Activated naive CD8-positive, alpha-beta T cell (primary cell): ENCODE measurements around the gene VANGL2.

ENCODE experiments used
- H3K27ac Mint-ChIP-seq: one replicate; pipeline ENCODE4 v1.8.0; 2021; ENCODE audit warnings: mixed read lengths
- H3K27me3 Mint-ChIP-seq: one replicate; pipeline ENCODE4 v1.8.0; 2021; ENCODE audit warnings: mixed read lengths
- H3K36me3 Mint-ChIP-seq: one replicate; pipeline ENCODE4 v1.8.0; 2021; ENCODE audit warnings: mixed read lengths
- H3K4me1 Mint-ChIP-seq: one replicate; pipeline ENCODE4 v1.8.0; 2021; ENCODE audit warnings: low read depth, mixed read lengths
- H3K4me3 Mint-ChIP-seq: one replicate; pipeline ENCODE4 v1.8.0; 2021; ENCODE audit warnings: mild to moderate bottlenecking, mixed read lengths
- H3K9me3 Mint-ChIP-seq: one replicate; pipeline ENCODE4 v1.8.0; 2021; ENCODE audit warnings: low read depth, mixed read lengths

VANGL2 gene

DNA sequence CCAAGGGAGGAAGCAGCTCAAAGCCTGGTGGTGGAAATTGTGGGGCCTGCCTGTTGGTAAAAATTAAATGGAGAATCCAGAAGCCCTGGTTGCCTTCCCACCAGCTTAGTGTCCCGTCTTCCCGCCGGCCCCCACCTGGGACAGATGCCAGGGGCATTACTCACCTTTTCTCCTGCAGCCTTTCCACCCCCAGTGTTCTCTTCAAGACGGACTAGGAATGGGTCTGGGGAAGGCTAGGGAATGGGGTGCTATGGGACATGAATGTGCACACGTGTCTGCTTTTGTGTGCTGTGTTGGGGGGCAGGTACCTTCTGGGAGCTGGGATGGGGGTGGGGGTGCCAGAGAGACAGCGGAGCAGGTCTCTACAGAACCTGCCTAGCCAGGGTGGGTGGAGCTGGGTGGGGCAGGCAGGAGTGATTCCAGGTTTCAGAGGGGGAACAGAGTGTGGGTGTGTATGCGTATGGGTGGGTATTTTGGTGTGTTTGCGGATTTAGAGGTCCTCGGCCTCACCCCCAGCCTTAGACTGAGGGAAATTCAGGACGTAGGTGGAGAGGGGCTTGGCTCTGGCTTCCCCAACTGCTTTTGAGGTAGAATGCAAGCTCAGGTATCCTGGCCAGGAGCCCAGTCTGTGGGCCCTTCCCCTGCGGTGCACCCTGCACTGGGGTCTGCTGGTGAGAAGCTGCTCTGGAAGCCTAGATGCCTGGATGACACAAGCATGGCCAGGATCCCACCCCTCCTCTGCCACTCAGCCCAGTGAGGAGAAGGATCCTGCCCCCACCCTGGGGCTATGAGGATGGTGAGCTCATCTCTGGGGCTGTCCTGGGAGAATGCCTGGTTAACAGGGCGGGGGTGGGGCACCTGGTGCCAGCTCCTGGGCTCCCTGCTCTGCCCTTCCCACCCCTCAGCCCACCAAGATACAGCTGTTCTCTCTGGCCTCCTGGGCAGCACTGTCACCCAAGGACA, 7.8 kb downstream of the VANGL2 start:
- Mint-ChIP-seq H3K27me3 (no peaks in the 10 kb centered on the region), H3K4me3 (no peak overlapping the region), H3K27ac (no peak overlapping the region), H3K9me3 (no peaks in the 10 kb centered on the region), H3K36me3 (no peaks in the 10 kb centered on the region), H3K4me1 (no peaks in the 10 kb centered on the region)

DNA sequence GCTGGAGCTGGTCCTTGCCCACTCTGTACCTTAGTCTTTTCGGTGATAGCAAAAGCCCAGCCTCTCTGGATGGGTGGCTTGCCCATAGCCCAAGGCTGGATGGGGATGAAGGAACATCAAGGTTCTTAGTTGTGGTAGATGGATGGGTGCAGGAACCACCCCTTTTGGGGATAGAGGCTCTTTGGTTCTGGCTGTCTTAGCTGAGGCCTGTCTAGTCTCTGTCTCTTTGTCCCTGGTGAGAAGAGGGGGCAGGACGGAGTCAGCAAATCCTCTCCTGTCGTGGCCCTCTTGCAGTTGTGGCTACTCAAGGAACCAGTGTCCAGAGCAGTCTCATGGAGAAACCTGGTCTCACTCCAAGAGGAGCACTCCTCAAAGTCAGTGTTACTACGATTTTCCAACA, 8.5 kb downstream of the VANGL2 start:
- Mint-ChIP-seq H3K4me1 (no peaks in the 10 kb centered on the region), H3K36me3 (no peaks in the 10 kb centered on the region), H3K27me3 (no peaks in the 10 kb centered on the region), H3K4me3 (no peak overlapping the region), H3K27ac (no peak overlapping the region), H3K9me3 (no peaks in the 10 kb centered on the region)

DNA sequence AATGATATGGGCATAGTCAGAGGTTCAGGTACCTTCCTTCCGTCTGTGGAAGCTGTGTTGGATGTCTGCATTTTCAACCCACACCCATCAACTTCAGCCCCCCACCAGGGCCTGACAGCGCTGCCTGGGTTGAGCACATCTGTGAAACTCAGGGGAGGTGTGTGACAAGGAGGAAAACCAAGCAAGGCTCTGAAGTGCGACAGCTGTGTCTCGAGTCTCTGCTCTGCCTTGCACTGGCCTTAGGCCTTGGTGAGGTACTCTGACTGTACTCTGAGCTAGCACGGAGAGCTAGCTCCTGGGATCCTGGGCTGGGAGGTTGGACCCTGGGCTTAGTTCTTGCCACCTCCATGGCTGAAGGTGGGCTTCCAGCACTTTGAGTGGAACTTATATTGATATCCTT, 9.1 kb downstream of the VANGL2 start:
- no peaks in the 10 kb centered on the region for H3K4me1 Mint-ChIP-seq
- H3K27ac Mint-ChIP-seq = no peak overlapping the region
- no peak overlapping the region for H3K4me3 Mint-ChIP-seq
- H3K9me3 Mint-ChIP-seq = no peaks in the 10 kb centered on the region
- H3K36me3 Mint-ChIP-seq = no peaks in the 10 kb centered on the region
- no peaks in the 10 kb centered on the region for H3K27me3 Mint-ChIP-seq

DNA sequence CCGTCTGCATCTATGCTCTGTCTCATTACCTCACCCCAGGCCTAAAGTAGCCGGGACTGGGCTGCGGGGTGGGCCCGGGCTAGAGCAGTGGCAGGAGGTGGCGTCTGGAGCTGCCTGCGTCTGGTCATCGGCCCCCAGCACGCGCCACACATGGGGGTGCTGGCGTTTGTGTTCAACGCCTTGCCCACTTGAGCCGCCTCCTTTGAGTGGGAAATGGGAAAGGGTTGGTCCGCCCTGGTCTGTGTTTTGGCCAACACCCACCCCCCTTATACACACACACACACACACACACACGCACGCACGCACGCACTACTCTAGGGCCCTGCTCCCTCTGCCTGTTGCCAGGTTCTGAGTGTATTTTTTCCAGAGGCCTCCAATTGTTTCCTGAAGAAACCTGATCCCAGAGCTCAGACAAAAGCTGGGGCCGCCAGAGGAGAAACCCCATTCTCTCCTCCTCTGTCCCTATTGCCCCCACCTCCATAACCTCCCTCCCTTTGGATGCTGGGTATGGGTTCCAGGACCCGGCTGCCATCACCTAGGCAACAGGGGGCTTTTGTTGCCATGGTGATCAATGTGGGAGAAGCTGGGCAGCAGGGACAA, 10.1 kb downstream of the VANGL2 start:
- no peaks in the 10 kb centered on the region for H3K9me3 Mint-ChIP-seq
- H3K36me3 Mint-ChIP-seq = no peaks in the 10 kb centered on the region
- no peak overlapping the region for H3K4me3 Mint-ChIP-seq
- no peaks in the 10 kb centered on the region for H3K27me3 Mint-ChIP-seq
- H3K4me1 Mint-ChIP-seq = no peaks in the 10 kb centered on the region
- H3K27ac Mint-ChIP-seq = no peak overlapping the region

DNA sequence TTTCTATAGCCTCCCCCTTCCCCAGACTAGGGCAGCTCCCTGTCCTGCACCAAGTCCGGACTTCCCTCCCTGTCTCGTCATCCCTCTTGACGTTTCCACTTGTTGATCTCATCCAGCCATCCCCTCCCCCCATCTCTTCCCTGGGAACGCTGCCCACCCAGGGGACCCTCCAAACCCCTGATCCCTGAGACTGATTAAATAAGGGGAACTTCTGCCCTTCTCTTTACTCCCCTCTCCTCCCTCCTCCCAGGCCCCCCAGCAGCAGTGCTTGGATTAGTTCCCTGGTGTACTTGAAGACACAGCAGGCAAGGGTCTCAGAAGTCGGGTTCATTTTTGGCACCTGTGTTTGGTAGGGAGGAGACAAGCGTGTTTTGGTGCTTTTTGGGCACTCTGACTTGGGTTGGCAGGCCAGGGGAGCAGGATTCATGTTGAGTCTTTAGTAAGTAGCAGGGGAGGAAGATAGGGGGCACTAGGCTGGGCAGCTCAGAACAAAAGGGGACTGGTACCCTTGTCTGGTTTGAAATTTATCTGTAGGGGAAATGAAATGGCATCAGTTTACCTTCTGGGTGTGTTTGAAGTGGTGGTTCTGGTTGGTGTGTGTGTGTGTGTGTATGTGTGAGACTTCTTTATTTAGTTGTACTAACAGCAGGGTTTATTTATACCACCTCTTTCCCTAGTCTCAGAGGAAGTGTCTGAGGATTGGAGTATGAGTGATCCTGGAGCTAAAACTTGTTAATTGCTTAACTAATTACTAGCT, 11.1 kb downstream of the VANGL2 start:
- no peaks in the 10 kb centered on the region for H3K9me3 Mint-ChIP-seq
- H3K27me3 Mint-ChIP-seq = no peaks in the 10 kb centered on the region
- no peaks in the 10 kb centered on the region for H3K4me1 Mint-ChIP-seq
- no peak overlapping the region for H3K27ac Mint-ChIP-seq
- no peak overlapping the region for H3K4me3 Mint-ChIP-seq
- no peaks in the 10 kb centered on the region for H3K36me3 Mint-ChIP-seq

DNA sequence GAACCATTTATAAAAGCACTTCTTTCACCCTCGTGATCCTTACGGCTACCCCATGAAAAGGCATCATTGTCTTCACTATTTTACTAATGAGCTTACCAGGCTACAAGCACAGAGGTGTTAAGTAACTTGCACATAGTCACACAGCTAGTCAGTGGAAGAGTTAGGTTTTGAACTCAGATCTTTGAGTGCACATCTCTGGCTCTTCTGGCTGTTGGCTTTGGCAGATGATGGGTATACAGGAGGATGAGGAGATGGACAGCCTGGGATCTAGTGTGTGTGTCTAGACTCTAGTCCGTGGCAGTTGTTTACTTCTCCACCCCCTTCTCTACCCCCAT, 11.6 kb downstream of the VANGL2 start:
- no peaks in the 10 kb centered on the region for H3K27me3 Mint-ChIP-seq
- H3K4me1 Mint-ChIP-seq = no peaks in the 10 kb centered on the region
- no peaks in the 10 kb centered on the region for H3K9me3 Mint-ChIP-seq
- H3K27ac Mint-ChIP-seq = no peak overlapping the region
- H3K4me3 Mint-ChIP-seq = no peak overlapping the region
- H3K36me3 Mint-ChIP-seq = no peaks in the 10 kb centered on the region

DNA sequence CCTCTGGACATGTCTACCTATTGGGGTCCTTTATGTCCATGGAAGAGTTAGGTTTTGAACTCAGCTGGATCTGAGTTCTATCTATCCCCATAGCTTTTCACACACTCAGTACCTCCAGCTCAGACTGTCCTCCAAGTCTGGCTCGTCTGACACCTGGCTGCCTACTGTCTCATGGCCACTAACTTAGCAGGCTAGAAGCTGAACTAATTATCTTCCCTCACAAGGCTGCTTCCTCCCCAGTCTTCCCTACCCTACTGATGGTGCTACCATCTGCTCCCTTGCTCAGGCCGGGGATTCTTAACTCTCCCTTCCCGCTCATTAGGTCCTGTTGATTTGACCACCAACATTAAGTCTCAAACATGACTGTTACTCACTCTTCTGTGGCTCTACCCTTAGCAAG, 13.4 kb downstream of the VANGL2 start:
- no peaks in the 10 kb centered on the region for H3K4me1 Mint-ChIP-seq
- no peak overlapping the region for H3K4me3 Mint-ChIP-seq
- no peaks in the 10 kb centered on the region for H3K27me3 Mint-ChIP-seq
- no peaks in the 10 kb centered on the region for H3K36me3 Mint-ChIP-seq
- H3K27ac Mint-ChIP-seq = no peak overlapping the region
- H3K9me3 Mint-ChIP-seq = no peaks in the 10 kb centered on the region

DNA sequence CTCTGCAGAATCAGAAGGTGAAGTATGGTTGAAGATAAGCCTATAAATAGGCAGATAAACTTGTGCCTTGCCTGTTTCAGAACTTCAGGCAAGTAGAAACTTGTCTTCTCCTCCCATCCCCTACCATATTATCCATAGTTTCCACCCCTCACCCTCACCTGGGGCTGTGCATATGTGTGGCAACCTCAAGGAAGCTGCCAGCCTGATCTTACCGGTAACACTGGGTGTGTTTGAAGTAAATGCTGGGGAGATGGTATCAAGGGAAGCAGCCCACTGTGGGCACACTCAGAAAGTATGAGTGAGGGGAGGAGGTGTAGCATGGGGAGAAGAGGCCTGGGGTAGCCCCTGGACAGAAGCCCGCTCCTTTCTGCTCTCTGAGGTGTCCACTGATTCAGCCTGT, 14.5 kb downstream of the VANGL2 start:
- no peak overlapping the region for H3K27ac Mint-ChIP-seq

DNA sequence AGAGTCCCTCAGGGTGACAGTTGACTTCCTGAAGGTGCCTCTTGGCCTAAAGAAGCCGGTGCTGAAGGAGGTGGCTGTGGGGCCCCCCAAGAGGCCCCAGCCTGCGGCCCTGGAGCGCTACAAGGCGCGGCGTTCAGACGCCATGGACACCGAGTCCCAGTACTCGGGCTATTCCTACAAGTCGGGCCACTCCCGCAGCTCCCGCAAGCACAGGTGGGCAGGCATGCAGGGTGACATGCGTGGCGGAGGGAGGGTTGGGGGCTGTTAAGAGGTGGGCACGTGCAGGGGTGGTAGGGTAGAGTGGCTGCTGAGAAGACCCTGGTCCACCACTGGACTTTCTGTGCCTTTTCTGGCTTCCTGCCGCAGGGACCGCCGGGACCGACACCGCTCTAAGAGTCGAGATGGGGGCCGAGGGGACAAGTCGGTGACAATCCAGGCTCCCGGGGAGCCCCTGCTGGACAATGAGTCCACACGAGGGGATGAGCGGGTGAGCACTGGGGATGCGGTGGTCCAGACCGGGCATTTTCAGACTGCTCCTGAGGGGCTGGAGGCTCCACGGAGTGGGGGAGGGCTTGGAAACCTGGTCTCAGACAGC, 15.4 kb downstream of the VANGL2 start:
- no peaks in the 10 kb centered on the region for H3K4me1 Mint-ChIP-seq
- H3K27me3 Mint-ChIP-seq = no peaks in the 10 kb centered on the region
- no peak overlapping the region for H3K4me3 Mint-ChIP-seq
- no peaks in the 10 kb centered on the region for H3K9me3 Mint-ChIP-seq
- no peak overlapping the region for H3K27ac Mint-ChIP-seq
- H3K36me3 Mint-ChIP-seq = no peaks in the 10 kb centered on the region

More for the DNA sequence above, 14.5 kb downstream of the VANGL2 start:
- no peaks in the 10 kb centered on the region for H3K27me3 Mint-ChIP-seq
- H3K4me3 Mint-ChIP-seq = no peak overlapping the region
- H3K36me3 Mint-ChIP-seq = no peaks in the 10 kb centered on the region
- H3K4me1 Mint-ChIP-seq = no peaks in the 10 kb centered on the region
- H3K9me3 Mint-ChIP-seq = no peaks in the 10 kb centered on the region

DNA sequence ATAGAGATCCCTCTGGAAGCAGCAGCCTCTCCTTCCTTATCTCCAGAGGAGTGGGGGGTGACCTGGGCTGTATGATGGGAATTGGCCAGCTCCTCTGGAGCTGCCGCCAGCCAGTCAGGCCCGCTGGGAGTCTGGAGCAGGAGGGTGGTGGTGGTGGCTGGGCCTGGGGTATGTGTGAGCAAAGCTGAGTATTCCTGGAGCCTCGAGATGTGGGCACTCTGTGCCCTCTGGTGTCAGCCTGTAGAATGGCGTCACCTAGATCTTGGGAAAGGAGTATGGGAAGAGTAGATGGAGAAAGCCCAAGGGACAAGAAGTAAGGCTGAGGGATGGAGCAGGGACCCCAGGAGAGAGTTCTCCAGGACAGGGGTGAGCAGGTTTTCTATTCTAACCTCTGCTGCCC, 16.0 kb downstream of the VANGL2 start:
- H3K4me3 Mint-ChIP-seq = no peak overlapping the region
- H3K4me1 Mint-ChIP-seq = no peaks in the 10 kb centered on the region
- no peak overlapping the region for H3K27ac Mint-ChIP-seq
- H3K9me3 Mint-ChIP-seq = no peaks in the 10 kb centered on the region
- no peaks in the 10 kb centered on the region for H3K27me3 Mint-ChIP-seq
- H3K36me3 Mint-ChIP-seq = no peaks in the 10 kb centered on the region

DNA sequence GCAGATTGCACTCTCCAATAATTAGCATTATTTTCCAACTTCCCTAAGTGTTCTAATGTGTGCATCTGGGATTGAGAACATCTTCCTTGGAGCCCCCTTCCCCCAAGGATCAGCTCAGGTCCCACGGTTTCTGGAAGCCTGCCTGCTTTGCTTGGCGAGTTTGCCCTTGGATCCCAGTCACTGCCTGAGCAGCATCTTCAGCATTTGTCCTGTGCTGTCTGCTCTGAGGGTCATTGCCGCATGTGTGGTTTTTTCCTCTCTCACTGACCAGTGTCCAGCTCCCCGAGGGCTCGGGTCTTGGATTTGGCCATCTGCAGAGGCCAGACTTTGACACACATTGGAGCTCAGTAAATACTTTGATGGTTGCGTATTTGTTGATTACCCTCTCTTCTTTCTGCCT, 18.1 kb downstream of the VANGL2 start:
- Mint-ChIP-seq H3K27ac (no peak overlapping the region), H3K4me1 (no peaks in the 10 kb centered on the region), H3K36me3 (no peaks in the 10 kb centered on the region), H3K4me3 (no peak overlapping the region), H3K27me3 (no peaks in the 10 kb centered on the region), H3K9me3 (no peaks in the 10 kb centered on the region)

DNA sequence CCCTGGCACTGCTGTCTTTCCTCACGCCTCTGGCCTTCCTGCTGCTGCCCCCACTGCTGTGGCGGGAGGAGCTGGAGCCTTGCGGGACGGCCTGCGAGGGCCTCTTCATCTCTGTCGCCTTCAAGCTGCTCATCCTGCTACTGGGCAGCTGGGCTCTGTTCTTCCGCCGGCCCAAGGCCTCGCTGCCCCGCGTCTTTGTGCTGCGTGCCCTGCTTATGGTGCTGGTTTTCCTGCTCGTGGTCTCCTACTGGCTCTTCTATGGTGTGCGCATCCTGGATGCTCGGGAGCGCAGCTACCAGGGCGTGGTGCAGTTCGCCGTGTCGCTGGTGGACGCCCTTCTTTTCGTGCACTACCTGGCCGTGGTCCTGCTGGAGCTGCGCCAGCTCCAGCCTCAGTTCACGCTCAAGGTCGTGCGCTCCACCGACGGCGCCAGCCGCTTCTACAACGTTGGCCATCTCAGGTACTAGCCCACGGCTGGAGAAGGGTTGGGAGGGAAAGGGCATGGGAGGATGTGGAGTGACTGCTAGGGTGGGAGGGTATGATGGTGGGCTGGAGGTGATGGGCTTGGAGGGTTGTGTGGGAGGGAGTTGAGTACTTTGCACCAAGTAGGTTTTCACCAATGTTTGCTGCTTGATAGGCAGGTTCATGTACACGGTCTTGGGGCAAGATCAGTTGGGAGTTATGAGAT, 18.9 kb downstream of the VANGL2 start:
- Mint-ChIP-seq H3K36me3 (no peaks in the 10 kb centered on the region), H3K9me3 (no peaks in the 10 kb centered on the region), H3K4me1 (no peaks in the 10 kb centered on the region), H3K27ac (peak overlapping the region; percentile 50), H3K4me3 (no peak overlapping the region), H3K27me3 (no peaks in the 10 kb centered on the region)

DNA sequence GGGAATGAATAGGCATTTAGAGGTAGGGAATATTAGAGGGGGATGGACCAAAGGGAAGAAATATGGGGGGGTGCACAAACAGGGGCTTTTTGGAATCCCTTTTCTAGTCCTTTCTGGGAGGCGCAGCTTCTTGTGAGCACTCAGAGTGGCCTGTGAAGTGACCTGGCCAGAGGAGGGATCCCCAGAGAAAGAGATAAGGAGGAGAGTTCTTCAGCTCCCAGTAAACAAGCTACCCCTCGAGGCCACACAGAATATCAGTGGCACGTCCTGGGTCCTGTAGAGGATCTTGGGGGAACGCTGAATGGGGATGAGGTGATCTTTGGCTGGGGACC, 19.4 kb downstream of the VANGL2 start:
- Mint-ChIP-seq H3K36me3 (no peaks in the 10 kb centered on the region), H3K4me3 (no peak overlapping the region), H3K27me3 (no peaks in the 10 kb centered on the region), H3K4me1 (no peaks in the 10 kb centered on the region), H3K27ac (no peak overlapping the region), H3K9me3 (no peaks in the 10 kb centered on the region)

DNA sequence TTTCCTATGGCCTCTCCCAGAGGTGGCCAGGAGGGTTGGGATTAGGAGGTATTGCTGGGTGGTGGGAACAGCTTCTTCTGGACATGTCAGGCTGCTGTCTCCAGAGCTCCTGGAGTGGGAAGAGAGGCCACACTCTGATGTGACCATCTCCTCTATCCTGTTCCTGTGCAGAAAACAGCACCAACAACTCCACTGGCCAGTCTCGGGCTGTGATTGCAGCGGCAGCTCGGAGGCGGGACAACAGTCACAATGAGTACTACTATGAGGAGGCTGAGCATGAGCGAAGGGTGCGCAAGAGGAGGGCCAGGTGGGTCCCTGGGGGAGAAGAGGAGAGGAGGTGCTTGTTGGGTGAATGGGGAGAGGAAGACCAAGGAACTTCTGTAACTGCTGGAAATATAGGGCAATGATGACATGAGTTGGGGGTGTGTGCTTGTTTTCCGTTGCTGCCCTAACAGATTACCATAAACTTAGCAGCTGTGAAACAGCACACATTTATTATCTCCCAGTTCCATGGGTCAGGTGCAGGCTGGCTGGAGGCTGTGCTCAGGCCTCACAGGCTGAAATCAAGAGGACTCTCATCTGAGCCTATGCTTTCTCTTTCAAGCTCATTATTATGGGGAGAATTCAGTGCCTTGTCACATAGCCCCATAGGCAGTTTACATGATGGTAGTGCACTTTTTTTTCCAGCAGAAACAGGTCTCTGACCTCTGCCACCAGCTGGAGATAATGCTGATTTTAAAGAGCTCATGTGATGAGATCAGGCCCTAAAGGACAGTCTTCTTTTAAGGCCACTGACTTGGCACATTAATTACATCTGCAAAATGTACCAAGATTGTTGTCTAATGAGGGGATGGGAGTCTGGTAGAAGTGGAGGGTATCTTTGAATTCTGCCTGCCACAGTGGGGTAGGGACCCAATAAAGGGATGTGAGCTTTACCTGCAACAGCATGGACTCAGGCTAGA, 20.8 kb downstream of the VANGL2 start:
- H3K4me3 Mint-ChIP-seq = no peak overlapping the region
- H3K36me3 Mint-ChIP-seq = no peaks in the 10 kb centered on the region
- H3K27ac Mint-ChIP-seq = no peak overlapping the region
- H3K27me3 Mint-ChIP-seq = no peaks in the 10 kb centered on the region
- no peaks in the 10 kb centered on the region for H3K9me3 Mint-ChIP-seq
- H3K4me1 Mint-ChIP-seq = no peaks in the 10 kb centered on the region
